NCI-H1930 (cell line): ENCODE data around the gene TP53BP2.

Source experiments
- DNase-seq, 2 experiments: peaks; one replicate each; lab custom pipeline; 2025; lab: John Stamatoyannopoulos, UW

The TP53BP2 gene

DNA sequence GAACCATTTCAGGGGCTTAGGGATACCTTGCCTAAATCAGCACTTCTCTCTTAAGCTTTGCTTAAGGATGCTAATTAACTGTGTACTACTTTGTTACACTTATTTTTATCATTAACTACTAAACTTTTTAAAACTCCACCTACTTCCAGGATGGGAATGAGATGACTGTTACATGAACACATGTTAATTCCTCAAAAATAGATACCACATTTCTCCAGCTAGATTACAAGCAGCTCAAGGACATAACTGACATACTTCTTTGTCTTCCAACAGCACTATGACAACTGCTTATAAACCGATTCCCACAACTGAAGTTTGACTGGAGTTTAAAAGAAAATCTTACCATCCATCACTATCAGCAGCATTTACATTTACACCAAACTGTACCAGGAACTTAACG is 53.7 kb downstream of the TP53BP2 start:
- DNase-seq: no peak

GRCh38 chr1:223788746-223789415 is 56.9 kb downstream of the TP53BP2 start:
- no peak for DNase-seq

DNA sequence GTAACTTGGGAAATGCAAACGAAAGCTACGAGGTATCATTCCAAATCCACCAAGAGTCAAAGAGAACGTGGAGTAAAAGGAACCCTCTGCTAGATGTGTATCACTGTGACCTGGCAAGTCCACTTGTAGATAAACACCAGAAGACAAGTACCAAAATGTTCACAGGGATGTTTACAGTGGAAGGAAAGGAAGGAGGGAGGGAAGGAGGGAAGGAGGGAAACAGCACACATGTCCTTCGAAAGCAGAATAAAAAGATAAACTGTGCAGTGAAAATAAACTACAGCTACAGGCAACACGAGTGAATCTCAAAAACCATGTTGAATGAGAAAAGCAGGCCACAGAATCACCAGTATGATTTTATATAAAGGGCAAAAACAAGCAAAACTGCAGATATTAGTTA is 59.9 kb downstream of the TP53BP2 start:
- no peak for DNase-seq

DNA sequence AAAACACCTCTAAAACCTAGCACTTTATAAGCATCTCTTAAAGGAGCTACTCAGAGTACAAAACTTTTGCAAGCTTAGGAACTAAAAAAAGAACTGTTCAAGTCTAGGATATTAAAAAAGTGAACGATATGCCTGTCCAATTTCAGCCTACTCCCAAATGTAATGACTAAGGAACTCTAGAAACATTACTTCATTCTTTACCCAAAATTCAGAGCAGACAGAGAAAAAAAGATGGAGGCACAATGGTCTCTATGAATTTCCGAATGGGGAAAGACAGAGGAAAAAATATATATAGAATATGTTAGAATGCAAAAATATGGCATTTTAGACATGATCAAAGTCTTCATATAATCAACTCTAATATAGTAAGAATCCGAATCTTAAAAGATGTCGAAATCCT is 61.2 kb downstream of the TP53BP2 start:
- DNase-seq: no peak

- no peak for DNase-seq
Measured at GRCh38 chr1:223783676-223784075, 62.1 kb downstream of the TP53BP2 start.

DNA sequence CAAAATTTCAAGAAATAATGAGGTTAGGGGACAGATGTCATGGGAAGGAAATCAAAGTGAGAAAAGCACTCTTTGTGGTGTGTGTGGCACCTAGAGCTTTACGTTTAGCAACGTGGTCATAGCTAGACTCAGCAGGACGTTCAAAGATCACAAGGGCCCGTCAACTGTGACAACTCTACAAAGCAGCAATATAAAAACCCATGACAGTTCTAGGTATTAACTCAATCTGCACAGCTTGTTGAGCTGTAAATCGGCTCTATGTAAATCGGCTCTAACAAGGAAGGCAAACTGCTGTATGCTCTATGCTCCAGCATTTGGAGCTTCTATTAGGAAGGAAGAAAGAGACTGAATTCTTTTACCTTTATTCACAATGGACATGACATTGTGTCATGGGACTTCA is 64.8 kb downstream of the TP53BP2 start:
- no peak for DNase-seq

DNA sequence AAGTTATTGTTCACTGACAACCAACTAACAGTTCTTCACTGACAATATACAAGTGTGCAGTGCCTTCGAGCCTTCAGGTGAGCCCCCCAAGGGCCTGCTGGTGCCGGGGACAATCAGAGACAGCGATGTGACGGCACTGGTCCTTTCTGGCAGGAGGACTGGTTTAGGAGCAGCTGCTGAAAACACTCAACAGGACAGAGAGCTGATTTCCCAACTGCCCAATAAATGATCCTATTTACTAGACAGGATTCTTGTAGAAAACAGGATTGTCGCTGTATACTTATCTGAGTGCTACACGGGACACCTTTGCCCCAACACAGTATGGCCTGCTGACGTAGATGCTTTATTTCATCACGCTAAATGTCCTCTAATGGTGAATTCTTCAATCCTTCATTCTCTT is 65.4 kb downstream of the TP53BP2 start:
- DNase-seq: no peak

- no peak for DNase-seq
Measured at GRCh38 chr1:223776826-223777454, 68.8 kb downstream of the TP53BP2 start.

GRCh38 chr1:223776075-223776814 is 69.5 kb downstream of the TP53BP2 start:
- no peak for DNase-seq

GRCh38 chr1:223775711-223776074 is 70.1 kb downstream of the TP53BP2 start:
- DNase-seq: no peak

- no peak for DNase-seq
Measured at GRCh38 chr1:223775054-223775453, 70.7 kb downstream of the TP53BP2 start.

DNA sequence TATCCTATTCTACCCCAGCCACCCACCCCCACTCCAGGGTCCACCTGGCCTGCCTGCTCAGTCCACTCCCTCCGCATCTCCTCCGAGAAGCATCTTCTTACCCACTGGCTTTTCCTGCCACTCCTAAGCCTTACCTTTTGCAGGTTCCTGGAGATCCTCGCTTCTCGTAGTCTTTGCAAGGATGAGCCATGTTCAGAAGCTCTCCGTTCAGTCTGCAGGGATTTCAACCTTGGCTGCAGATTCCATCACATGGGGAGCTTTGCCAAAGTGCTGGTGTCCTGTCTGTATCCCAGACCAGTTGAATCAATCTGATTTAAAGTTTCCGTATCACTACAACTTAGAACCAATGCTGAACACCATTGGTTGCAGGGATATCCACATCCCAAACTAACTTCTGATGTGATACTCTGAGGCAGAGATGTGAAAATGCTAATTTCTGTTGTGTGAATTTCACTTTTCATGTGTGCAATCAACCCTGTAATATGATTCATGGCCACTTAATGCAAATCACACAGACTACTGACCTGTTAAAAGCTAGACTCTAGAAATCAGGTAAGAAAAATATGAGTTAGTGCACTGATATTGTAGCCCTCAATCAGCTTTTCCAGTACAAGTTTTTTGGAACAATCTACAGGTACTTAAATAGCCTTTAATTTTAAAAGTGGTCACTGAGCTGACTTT is 71.5 kb downstream of the TP53BP2 start:
- no peak for DNase-seq

DNA sequence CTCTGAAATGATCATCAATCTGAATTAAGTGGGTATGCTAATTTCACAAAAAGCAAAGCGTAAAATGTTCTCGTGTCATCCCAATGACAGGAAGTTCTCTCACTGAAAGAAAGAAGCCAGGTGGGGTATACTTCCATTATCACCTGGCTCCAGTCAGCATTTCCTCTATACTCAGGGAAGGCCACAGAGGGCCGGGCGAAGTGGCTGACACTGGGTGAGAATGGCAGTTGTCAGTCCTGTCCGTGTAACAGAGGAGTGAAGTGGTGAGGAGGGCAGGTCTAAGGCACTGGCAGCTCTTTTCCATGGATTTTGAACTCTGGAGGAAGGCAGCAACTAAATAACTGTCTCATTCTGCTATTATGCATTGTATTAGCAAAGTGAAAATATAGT is 73.0 kb downstream of the TP53BP2 start:
- DNase-seq: no peak

DNA sequence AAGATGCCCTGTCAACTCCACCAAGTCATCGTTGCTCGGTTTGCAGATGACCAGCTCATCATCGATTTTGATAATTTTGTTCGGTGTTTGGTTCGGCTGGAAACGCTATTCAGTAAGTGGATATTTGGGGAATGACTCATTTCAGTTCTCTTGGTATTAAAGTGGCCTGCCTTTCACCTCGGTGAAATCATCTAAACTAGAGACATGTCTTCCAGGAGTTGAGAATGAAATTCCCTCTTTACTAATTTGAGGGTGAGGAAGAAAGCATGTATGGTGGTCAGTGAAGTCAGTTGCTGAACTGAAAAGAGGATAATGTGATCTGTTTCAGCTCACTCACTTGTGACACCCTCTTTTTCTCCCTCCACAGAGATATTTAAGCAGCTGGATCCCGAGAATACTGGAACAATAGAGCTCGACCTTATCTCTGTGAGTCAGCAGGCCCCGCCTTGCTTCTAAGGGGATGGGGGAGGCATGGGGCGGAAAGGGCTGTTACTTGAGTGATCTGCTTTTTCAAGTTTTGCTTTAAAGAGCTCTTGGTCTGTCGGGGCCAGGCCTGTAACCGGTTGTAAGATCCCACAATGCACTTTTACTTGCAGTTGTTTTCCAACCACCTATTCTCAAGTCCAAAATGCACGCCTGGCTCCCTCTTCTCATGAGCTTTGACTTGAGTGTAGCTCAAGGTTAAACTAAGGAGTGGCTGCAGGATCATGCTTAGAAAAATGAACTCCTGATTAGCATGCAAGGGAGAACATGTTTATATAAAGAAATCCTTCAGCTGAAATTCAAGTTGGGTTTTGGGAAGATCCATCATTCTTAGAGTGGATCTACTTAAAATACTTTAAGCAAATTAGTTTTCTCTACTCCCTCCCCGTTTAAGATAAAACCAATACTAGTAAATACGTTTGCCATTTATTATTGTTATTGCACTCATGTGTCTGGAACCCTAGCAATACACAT is 73.7 kb downstream of the TP53BP2 start:
- DNase-seq: no peak

- DNase-seq: no peak
Measured at GRCh38 chr1:223771469-223771813, 74.3 kb downstream of the TP53BP2 start.

DNA sequence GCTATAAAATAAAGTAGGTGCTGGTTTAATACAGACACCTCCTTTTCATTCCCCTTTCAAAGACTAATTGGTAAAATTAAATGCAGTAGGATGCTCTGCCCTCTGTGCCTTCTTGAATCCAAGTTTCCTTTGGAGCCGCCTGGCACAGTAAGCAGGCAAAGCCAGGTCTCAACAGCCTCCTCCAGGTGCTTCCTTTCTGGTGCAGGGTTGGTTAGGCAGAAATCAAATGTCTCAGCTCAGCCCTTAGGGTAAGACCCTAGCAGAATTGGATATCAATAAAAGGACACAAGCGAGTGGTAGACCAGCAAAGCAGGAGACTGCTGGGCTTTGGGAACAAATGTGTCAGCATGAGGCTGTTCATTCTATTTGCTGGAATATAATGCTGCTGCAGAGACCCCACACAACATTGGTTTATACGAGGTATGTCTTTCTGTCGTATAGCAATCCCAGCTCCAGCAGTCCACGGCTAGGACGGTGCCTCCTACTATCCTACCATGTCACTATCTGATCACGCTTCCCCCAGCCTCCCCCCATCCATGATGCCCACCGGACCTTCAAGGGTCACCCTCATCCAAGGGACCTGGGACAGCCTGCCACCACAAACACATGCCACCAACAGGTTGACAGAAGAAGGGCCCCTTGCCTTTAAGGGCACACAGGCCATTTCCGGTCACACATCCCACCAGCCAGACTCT is 75.0 kb downstream of the TP53BP2 start:
- DNase-seq: no peak

DNA sequence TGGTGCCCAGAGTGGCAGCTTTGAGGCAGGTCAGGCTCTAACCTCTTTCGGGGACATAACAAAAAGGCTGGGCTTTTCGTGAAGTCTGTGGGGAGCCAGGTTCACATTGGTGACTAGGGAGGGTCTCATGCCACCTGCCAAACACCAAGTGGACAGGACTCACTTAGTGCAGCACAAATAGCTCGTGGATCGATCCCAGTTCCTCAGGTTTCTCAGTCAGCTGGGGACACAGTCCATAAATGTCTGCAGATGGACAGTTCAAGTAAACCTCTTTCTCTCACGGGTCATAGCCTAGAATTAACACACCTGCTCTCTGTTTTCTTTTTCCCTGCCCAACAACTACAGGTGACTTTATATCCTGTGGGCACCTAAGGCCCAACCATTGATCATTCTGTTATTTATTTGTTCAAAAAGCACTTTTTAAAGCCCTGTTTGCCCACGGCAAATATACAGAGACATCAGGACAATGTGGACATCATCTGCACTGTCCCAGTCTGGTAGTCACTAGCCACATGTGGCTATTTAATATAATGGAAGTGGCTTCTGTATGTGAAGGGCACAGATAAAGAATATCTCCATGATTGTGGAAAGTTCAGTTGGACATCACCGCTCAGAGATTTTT is 79.9 kb downstream of the TP53BP2 start:
- DNase-seq: peak in 1 of 2 experiments; percentile 25

GRCh38 chr1:223765036-223765718 is 80.6 kb downstream of the TP53BP2 start:
- no peak for DNase-seq

DNA sequence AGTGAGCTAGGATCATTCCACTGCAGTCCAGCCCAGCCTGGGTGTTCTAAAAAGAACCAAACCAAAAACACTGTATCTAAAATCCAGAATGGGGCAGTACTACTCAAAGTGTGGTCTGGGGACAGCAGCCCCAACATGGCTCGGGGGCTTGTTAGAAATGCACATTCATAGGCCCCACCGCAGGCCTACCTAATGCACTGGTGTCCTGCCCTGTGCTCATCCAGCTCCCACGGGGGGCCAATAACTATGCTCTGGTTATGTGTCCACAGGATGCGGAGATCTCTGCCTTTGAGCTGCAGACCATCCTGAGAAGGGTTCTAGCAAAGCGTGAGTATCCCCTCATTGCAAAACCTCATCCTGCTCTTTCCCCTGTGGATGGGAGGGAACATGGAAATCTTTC is 81.9 kb downstream of the TP53BP2 start:
- no peak for DNase-seq

DNA sequence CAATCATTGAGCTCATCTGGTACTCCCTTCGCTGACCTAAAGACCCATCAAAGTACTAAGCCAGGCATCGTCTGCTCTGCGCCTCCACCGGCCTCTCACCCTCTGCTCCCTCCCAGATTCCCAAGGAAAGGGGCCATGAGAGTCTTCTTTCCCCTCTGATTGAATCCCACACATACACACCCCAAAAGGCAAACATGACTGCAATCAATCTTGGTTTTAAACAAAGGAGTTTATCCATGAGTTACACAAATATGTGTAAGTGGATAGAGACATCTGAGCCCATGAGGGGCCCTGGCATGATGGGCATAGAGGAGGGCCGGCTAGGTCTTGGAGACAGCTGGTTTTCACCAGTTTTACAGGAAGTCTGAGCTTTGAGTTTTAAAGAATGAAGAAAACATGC is 82.5 kb downstream of the TP53BP2 start:
- DNase-seq: no peak
